Astrocyte of the cerebellum (primary cell): ENCODE results near the gene CD36.
A peak's percentile ranks its signal among the peaks of the same experiment; 100 is the strongest.

Source experiments
- DNase-seq: peaks from one replicate; pipeline ENCODE4 v3.0.0-alpha.2; 2011; ENCODE audit warnings: low read depth
- H3K4me3 ChIP-seq: 2 replicates; pipeline ENCODE4 v1.5.1; 2011; ENCODE audit warnings: mild to moderate bottlenecking, low read depth, low read length, moderate library complexity
- in situ Hi-C: cut with HindIII; loops from 2 replicates; pipeline ENCODE4 v1.10.0; 2017; ENCODE audit warnings: low sequenced_read_pairs
- TF ChIP-seq, protein P1 (sequence below): IDR thresholded peaks from 2 replicates; pipeline ENCODE4 v1.5.1; 2012; ENCODE audit warnings: low read length, low read depth, moderate library complexity, mild to moderate bottlenecking; ENCODE audit errors: missing control alignments

The CD36 gene

DNA sequence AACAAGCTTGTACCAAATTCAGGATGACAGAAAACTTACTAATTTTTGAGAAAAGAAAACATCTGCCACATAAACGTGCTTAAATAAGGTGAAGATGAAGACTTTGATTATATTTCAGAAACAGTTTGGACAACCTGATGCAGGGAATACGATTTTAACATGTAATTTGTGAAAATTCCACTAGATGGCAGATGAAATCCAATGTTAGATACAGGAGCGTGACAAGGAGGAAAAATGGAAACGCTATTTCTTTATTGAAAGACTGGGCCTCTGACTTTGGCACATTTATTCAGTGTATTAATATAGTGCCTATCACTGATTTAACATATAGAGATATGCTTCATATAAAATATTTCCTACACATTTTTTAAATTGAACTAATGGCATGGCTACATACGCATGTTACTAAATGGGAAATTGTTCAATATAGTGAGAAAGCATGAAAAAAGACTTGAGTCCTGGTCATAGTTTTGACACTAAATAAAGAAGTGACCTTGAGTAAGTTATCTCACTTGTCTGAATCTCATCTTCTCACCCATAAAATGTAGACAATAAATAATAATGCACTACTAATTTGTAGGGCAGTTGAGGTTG, 60.7 kb downstream of the CD36 start:
- in situ Hi-C loops = no loop called here
- TF ChIP-seq, protein P1, sequence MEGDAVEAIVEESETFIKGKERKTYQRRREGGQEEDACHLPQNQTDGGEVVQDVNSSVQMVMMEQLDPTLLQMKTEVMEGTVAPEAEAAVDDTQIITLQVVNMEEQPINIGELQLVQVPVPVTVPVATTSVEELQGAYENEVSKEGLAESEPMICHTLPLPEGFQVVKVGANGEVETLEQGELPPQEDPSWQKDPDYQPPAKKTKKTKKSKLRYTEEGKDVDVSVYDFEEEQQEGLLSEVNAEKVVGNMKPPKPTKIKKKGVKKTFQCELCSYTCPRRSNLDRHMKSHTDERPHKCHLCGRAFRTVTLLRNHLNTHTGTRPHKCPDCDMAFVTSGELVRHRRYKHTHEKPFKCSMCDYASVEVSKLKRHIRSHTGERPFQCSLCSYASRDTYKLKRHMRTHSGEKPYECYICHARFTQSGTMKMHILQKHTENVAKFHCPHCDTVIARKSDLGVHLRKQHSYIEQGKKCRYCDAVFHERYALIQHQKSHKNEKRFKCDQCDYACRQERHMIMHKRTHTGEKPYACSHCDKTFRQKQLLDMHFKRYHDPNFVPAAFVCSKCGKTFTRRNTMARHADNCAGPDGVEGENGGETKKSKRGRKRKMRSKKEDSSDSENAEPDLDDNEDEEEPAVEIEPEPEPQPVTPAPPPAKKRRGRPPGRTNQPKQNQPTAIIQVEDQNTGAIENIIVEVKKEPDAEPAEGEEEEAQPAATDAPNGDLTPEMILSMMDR = peak; percentile 23
- peak; percentile 55 for DNase-seq
- no peak overlapping the region for H3K4me3 ChIP-seq

DNA sequence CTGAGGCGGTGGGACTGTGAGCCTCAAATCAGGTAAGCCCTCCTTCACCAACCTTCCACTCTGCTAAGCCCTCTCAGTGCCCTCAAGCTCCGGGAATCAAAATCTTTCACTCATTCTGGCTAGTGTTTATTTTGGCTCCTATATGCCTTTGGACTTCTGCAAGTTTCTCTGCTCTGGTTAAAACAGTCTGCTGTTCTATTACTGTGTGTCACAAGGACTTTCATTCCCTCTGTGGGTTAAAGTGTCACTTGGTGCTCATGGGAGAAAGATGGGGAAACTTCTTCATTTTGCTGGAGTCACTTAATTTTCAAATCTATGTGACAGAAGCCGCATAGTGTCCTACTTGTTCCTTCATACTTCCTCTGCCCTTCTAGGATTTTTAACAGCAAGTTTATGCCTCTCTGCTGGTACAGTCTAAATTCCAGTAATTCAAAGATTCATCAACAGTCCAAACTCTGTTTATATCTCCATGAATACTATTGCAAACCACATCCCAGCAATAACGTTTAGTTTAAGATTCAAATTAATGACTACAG, 61.3 kb downstream of the CD36 start:
- H3K4me3 ChIP-seq = no peak overlapping the region
- TF ChIP-seq, protein P1 = no peak
- in situ Hi-C loops = loop anchor here (25.0 kb wide), 1 partner anchor 763 kb away; no protein-coding TSS in a partner anchor
- no peak for DNase-seq

DNA sequence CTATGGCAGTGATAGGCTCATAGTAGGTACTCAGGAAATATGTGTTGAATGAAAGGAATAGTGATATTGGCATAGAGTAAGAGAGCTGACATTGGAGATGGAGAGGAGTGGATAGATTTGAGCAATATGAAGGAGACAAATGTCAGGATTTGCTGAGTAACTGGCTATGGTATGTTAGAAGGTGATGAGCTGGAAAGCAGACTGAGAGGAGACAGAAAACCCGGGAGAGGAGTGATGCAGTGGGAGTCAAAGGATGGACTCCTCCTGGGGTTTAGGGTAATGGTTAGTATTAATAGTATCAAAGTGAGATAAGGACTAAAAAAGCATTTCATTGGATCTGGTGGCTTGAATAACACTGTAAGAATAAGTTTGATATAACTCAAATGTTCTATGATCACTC, 64.8 kb downstream of the CD36 start:
- H3K4me3 ChIP-seq = no peak overlapping the region
- no peak for DNase-seq
- TF ChIP-seq, protein P1 = no peak
- in situ Hi-C loops = loop anchor here (25.0 kb wide), 1 partner anchor 759 kb away; no protein-coding TSS in a partner anchor

DNA sequence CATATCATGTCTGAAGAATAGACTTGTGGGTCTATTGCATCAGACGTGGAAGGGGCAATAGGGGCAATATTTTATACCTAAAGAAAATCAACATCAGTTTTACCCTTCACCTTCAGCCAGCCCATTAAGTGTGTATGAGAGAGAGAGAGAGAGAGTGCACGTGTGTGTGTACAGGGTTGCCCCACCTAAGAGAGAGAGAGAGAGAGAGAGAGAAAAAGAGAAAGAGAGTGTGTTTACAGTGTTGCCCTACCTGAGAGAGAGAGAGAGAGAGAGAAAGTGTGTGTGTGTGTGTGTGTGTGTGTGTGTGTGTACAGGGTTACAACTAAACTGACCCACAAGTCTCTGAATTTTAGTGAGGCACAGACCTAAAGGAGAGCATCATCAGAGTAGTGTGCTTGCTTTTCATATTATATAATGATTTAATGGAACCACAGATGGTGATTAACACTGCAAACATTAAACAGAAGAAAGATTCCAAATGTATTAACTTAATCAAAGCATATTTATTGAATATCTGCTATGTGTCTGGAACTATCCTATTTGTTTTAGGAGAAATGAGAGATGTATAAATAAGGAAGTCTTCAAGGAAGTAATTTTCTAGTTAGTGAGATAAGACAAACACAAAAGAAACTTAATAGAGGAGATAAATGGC, 66.8 kb downstream of the CD36 start:
- in situ Hi-C loops = loop anchor here (25.0 kb wide), 1 partner anchor 757 kb away; no protein-coding TSS in a partner anchor
- no peak overlapping the region for H3K4me3 ChIP-seq
- no peak for DNase-seq
- TF ChIP-seq, protein P1 = no peak

DNA sequence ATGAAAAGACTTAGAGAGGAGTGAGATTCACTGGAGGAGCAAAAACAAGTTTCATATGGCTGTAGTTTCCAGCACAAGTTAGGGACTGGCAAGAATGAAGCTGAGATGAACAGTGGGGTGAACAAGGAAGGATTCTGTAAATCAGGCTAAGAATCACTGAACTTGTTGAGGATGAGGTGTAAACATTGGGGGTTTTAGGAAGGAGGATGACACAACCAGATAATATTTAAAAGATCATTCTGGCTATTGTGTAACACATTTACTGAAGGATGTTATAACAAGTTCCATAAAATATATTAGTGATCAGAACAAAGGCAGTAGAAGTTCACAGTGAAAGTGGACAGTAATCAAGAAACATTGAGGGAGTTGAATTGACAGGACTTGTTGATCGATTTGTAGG, 68.9 kb downstream of the CD36 start:
- in situ Hi-C loops = loop anchor here (25.0 kb wide), 1 partner anchor 755 kb away; no protein-coding TSS in a partner anchor
- TF ChIP-seq, protein P1 = no peak
- DNase-seq = no peak
- no peak overlapping the region for H3K4me3 ChIP-seq

DNA sequence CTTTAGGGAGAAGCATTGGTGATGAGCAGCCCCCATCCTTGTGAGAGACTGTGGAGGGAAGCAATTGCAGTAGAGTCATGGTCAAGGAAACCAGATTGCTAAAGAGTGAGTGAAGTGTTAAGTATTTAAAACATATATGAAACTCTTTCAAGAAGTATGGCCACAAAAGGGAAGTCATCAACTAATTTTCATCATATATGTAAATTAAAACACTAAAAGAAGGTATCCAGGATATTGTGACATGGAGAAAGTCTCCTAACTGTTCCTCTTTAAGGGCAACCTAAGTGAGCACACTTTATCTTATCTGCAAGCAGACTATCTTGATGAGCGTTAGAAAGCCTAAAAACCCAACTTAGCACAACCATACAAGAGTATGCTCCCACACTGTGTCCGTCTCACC, 69.7 kb downstream of the CD36 start:
- TF ChIP-seq, protein P1 = no peak
- DNase-seq = no peak
- no peak overlapping the region for H3K4me3 ChIP-seq
- in situ Hi-C loops = loop anchor here (25.0 kb wide), 1 partner anchor 754 kb away; no protein-coding TSS in a partner anchor
